HL-60/S4 (cell line): ENCODE measurements around the gene OSBP.

Source experiments
- in situ Hi-C: fragments of 300-500 bp; cut with MboI; formaldehyde crosslinking; loops from 2 replicates; pipeline ENCODE4 v1.14.3; 2022; ENCODE audit warnings: low sequenced_read_pairs

Gene OSBP

DNA sequence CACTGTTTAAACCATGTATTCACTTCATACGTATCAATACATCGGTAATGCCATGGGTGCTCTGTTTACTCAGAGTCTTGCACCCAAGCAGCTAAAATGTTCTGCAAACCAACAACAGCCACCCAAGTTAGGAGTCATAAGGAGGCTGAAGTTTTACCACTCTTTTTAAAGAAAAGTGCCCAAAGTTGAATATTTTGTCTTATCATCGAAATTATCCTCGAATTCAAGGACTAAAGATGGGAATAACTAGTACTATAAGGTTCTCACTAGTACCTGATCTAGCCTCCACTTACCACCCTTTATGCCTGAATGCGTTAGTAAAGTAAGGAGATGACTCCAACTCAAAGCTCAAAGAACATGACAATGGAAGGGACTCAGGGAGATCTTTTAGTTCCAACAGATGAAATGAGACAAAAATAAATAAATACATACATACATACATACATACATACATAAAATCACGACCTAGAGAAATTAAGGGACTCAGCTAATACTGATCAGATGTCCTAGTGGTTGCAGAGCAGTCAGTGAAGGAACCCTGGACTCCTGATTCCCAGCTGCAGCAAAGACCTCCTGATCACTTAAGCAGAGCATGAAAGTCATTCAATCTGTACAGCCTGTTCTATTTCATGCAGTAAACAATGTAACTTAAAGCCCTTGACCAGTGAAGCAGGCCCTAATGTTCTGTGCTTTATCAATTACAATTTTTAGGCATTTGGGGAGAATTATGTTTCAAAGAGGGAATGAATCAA, 7.7 kb downstream of the OSBP start:
- in situ Hi-C loops, result no loop called here

DNA sequence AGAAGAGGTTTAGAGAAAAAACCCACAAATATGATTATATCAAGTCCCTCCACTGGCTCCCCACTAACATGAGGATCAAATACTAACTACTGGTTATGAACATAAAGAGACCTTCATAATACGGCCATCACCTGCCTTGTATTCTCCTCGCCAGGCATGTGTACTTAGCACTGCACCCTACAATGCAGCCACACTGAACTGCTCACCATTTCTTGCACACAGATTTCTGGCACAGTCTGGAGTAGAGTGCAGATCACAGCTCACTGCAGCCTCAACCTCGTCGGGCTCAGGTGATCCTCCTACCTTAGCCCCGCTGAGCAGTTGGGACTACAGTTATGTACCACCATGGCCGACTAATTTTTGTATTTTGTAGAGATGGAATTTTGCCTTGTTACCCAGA, 13.1 kb downstream of the OSBP start:
- in situ Hi-C loops, result no loop called here

DNA sequence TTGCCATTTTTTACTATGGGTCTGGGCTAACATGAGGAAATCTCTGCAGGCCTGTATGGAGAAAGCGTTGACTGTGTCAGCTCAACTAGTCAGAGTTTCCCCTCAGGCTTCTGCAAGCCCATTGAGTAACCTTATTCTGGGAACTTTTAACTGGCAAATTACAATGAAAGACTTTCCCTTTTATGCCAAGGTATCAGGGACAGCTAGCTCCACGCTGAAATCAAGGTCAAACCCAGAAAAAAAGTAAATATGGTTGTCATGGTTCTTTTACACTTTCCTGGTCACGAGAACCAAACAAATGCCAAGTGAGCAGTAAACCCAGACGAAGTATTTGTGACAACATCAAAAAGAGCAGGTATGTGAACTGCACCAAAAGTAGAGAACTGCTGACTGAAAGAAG, 13.8 kb downstream of the OSBP start:
- in situ Hi-C loops, result no loop called here

DNA sequence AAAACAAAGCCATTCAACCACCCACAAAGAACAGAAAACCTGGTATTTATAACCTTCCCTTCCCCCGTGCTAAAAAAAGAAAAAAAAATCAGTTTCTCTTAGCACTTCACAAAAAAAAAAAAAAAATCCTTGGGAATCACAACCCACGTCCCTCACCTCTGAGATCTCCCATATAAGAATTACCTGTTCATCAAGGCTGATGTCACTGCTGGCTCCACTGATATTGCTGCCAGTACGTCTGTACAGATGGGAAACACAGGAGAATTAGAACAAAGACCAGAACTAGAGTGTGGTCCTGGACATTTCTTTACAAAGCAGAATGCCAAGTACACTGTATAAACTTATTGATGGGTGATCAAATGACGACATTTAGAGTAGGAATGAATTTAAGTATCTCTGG, 14.9 kb downstream of the OSBP start:
- in situ Hi-C loops, result no loop called here

DNA sequence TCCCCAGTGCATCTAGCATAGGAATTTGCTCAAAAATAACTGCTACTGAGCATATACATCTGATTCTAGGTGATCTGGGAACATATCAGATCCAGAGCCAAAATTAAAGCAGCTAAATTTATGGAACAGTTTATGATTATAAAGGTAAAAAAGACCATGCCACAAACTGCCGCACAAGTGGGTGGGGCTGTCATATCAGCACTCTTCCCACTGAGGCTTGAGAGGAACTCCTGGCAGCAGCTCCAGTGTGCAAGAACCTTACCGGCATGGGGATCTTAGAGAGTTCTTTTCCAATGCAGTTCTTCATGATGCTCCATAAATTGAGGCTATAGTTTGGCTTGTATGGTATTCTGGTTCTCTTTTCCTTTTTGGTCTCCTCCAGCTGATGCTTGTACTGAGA, 15.3 kb downstream of the OSBP start:
- in situ Hi-C loops, result no loop called here

DNA sequence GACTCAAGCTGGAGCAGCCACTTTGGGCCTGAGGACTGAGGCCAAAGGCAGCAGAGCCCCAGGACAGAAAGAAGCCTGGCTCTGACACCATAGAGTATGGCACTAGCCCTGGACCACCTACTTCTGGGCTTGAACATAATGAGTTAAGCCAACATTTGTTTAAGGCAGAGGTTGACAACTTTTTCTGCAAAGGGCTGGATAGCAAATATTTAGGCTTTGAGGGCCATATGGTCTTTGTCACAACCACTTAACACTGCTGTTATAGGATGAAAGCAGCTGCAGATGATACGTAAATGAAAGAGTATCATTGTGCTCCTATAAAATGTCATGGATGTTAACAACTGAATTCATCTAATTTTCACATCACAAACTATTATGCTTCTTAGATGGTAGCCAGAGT, 16.6 kb downstream of the OSBP start:
- in situ Hi-C loops, result no loop called here

DNA sequence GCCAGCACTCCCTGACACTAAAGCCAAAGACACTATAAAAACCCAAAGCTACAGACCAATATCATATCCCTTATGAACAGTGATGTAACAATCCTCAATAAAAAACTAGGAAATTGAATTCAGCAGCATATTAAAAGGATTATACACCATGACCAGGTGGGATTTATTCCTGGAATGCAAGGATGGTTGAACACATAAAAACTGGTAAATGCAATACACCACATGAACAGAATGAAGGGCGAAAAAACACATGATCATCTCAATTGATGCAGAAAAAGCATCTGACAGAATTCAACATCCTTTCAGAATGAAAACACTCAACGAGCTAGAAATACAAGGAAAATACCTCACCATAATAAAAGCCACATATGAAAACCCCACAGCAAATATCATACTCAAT, 31.3 kb downstream of the OSBP start:
- in situ Hi-C loops, result no loop called here

DNA sequence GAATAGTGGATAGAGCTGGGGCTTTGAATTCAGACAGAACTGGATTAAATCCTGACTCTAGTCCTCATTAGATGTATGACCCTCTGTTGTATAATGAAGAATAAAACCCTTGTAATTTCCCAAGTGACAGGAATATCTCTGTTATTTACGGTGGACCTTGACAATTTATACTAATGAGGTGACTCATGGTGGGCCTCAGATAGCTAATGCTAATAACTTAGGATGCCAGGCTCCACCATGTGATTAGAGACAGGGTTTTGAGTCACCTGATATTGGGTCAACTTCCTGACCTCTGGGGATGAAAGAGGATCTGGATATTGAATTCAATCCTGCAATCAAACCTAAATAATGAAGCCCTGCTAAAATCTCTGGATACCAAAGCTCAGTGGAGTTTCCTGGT, 33.6 kb downstream of the OSBP start:
- in situ Hi-C loops, result no loop called here

DNA sequence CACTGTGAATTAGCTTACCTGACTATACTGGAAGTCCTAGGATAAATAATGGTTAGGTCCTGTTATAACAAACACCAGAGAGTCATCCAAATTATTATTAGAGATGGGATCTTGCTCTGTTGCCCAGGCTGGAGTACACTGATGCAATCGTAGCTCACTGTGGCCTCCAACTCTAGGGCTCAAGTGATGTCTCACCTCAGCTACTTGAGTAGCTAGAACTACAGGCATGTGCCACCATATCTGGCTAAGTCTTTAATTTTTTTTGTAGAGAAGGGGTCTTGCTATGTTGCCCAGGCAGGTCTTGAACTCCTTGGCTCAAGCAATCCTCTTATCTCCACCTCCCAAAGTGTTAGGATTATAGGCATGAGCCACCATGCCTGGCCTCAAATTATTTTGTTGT, 37.2 kb downstream of the OSBP start:
- in situ Hi-C loops, result no loop called here

DNA sequence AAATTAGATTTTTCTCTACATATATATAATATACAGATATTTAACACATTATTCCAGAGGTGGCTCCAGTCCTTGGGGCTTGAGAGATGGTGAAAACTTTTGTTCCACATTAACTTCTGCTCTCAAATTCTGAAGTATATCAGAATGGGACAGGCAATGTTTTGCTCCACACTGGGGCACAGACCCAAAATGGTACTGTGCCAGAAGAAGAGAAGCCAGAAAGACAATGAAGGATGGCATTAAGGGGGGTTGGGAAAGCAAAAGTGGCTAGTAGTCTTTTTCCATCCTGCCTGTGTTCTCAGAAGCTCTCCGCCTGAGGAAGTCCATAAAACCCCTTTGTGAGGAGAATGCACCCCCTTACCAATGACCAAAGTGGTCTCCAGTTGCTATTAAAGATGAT, 40.1 kb downstream of the OSBP start:
- in situ Hi-C loops, result no loop called here

DNA sequence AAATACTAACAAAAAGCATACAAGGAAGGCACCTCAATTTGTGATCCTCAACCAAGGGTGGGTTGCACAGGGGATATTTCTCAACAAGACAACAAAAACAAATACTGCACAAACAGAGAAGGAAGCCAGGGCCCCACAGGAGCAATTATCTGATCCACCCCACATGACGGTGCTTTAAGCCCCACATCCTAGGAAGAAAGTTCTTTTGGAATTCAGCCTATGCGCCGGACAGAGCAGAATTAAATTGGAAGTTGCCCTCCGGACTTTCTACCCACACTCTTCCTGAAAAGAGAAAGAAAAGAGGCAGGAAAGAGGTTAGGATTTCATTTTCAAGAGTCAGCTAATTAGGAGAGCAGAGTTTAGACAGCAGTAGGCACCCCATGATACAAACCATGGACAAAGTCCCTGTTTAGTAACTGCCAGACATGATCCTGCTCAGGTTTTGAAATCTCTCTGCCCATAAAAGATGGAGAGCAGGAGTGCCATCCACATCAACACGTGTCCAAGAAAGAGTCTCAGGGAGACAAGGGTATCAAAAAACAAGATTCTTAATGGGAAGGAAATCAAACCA, 40.6 kb downstream of the OSBP start:
- in situ Hi-C loops, result no loop called here

DNA sequence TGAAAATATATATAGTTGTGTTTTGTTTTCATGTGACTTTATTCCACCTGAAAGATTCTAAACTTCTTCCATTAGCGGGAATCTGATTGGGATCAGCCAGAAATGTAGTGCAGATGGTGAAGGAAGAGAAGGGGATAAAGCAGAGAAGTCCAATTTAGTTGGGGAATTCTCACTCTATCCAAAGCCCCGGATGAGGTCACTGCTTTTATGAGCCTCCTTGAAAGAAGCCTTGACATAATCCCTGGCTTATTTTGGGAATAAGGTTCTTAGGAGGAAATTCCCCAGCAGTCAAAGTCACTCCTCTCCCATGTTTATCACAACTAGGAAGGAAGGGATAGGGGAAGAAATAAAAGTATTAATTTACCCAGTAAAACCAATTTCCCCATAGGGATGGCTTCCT, 41.1 kb downstream of the OSBP start:
- in situ Hi-C loops, result no loop called here

DNA sequence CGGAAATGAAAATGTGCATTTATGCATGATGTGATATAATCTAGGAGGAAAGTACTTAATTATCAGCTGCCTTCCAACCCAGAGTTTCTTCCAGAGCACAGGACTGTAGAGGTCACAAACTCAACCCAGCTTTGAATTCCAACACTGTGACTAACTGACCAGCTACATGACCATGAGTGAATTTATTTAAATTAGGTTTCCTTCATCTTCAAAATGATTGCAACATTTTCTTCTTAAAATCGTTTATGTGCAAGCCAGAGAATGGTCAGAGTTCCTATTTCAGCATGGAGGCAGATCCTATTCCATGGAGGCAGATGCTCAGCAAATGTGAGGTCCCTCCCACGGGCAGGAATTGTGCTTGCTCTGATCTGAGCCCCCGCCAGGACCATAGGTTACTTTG, 42.4 kb downstream of the OSBP start:
- in situ Hi-C loops, result no loop called here

DNA sequence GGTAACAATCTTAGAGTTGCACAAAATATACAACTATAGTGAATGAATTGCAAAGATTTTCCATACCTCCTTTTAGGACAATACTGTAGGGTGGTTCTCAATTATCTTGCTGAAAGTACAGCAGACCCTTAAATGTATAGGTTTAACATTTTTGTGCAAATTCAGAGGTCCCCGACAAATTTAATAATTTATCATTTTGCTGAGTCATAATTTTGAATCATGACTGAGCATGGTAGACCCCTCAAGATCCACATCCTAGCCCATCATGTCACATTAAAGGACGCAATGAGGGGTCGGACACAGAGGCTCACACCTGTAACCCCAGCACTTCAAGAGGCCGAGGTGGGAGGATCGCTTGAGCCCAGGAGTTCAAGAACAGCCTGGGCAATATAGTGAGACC, 43.5 kb downstream of the OSBP start:
- in situ Hi-C loops, result no loop called here

DNA sequence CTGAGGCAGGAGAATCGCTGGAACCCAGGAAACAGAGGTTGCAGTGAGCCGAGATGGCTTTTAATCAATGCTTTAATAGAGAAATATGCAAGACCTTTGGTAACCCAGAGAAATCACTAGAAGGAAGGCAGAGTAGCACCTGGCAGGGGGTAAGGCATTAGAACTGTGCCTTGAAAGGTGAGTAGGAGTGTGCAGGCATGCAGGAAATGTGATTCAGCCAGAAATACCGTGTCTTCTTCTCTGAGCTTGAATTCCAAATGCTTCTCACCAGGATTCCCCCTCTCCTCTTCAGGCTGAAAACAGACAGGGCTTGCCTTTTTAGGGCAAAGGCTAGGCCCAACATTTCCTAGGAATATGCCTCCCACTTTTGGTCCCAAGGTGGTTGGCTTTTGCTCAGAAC, 53.3 kb downstream of the OSBP start:
- in situ Hi-C loops, result no loop called here

DNA sequence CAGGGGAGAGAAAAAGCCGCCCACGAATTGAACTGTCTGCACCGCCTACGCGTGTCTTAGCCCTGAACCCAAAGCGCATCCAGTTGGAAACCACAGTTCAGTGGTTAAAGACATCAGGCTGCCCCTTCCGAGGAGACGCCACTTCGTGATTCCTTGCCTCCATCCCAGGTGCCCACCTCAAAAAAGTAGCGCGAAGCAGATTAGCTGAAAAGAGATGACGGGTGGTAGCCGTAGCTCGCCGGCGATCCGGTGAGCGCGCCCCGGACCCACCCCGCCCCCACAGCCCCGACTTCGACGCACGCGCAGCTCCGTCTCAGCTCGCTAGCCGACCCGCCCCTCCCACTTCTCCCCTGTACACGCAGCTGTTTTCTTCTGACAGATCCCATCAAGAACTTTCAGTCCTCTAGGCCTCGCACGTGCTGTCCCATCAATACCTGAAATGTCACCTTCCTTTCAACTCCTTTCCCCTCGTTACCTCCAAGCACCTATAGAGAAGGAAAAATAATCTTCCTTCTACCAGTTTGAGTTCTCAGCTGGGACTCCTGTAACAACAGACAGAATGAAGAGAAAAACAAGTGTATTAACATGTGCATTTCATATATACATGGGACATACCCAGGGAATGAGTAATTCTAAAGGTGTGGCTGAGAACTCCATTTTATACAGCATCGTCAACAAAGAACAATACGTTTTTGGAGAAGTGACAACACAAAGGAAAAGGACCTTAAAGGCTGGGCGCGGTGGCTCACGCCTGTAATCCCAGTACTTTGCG, 54.7 kb downstream of the OSBP start:
- in situ Hi-C loops, result no loop called here

DNA sequence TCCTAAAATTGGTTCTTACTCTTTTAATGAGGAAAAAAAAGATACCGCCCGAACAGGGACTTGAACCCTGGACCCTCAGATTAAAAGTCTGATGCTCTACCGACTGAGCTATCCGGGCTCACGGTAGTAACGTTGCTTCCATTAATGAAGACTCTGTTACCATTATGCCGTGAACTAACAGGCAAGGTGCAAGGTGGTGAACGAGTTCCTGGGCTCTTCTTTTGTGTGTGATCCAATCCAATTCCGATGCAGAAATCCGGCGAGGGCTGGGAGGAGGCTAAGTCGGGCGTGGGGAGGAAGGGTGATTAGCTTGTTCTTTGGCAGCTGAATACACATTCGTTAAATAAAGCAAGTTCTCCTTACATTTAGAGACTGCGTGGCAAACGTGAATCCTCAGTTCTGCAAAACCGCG, 55.3 kb downstream of the OSBP start:
- in situ Hi-C loops, result no loop called here

DNA sequence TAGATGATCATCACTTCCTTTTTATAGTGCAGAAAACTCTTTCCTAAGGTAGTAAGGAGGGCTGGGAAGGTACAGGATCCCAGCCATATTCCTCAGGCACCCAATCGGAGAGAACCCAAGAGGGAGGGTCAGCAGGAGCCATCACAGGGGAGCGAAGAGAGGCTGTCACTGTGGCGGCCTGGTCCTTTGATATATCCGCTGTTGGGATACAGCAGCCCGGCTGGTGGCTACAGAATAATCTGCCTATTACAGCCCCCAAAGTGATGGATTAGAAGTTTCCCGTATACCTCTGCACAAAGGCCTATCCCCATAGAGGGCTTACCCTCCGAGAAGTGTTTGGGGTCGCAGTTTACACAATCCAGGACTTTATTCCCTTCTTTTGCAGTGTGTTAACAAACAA, 55.7 kb downstream of the OSBP start:
- in situ Hi-C loops, result no loop called here

DNA sequence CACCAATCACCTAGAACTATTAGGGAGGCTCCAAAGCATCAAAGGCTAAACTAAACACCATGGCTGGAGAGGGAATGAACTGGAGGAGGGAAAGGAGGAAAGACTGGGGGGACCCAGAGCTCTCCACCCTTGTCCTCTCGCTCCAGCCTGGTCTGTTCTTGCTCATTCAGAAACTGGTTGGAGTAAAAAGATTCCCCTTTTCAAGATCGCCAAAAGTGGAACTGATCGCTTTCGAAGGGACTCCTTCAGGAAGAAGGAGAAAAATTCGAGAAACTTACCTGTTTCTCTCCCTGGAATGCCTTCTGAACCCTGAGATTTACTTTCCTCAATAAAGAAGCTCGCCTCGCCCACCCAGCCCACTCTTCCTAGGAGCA, 57.3 kb downstream of the OSBP start:
- in situ Hi-C loops, result no loop called here

DNA sequence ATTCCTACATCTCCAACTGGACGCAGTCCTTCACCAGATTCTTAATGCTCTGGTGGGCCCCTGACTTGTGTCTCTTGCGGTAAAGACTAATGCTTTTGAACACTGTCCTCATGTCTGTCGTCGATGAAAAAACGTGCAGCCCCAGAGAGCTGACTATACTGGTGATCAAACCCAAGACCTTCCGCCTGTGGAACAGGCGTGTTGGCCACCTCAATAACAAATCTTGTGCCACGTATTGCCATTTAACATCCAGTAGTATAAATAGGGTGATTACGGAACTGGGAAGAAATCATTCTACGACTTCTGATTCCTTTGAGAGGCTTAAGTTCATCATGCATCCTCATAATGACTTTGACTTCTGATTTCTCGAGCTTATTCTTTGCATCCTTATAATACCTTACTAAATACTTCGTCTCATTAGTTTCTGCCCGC, 58.6 kb downstream of the OSBP start:
- in situ Hi-C loops, result no loop called here

DNA sequence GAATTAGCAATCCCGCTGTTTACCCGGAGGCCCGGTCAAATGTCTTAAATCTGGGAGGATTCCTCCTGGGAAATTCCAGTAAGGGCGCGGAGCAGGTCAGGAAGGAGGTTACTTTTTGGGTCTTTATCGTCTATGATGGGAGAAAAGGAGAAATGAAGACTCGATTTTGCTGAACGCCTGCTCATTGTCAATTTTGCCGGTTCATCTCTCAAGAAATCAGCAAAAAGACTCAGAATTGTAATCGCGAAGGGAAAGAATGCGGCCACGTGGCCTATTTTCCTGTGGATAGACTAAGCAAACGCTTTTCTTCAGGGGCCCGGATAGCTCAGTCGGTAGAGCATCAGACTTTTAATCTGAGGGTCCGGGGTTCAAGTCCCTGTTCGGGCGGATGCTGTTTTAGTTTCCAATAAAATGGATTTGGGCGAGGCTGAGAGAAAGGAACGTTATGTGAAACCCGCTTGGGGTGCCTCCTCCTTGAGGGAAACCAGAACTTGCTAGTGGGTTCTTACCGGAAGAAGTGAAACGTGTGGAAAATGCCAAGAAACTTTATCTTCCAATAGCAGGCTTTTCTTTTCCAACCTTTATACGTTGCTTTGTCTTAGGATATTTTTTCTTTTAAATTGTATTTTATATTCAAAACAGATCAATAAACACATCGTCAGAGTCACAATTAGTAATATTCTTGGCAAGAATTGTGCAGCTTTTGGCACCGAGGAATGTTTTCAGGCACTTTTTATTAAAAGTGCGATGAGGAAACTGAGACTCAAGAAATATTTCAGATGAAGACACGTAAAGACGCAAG, 59.3 kb downstream of the OSBP start:
- in situ Hi-C loops, result no loop called here
